ENCODE data around the gene SZRD1. TPM values are rescaled to one million over a fixed set of nuclear protein-coding genes. Genes with fewer than 3 reads are reported as not detected.

Gene SZRD1
- total and polyA plus RNA-seq, 2 of the 4 experiments (the other 2 are of a cell fraction): 119 to 149 TPM

- peak; percentile 30 for DNase-seq
- peak overlapping the region; percentile 37 for H4K91ac ChIP-seq (ENCODE audit: insufficient read depth, low read depth, low read length)
- peak overlapping the region; percentile 67 for H3K4me2 ChIP-seq (ENCODE audit: low read depth, low read length)
- H3K9me3 ChIP-seq (ENCODE audit: control insufficient read depth, insufficient read depth, low read length): no peaks in the 10 kb centered on the region
- peaks cover 54% of the 10 kb centered on the region for H3K9me1 ChIP-seq (ENCODE audit: insufficient read depth, low read length)
- no peak overlapping the region for H2AK9ac ChIP-seq (replicated peaks; ENCODE audit: low read depth, low read length, poor library complexity)
- peak overlapping the region; percentile 62 for H3K9ac ChIP-seq (ENCODE audit: low read depth, low read length)
- H2BK20ac ChIP-seq (ENCODE audit: low read depth, low read length): peak overlapping the region; percentile 35; the same call in 1 of the 2 replicates
- H4K20me1 ChIP-seq (ENCODE audit: insufficient read depth, low read length): peaks cover 76% of the 10 kb centered on the region
- peak overlapping the region in 1 of 2 experiments; percentile 23; a peak in 1 of 4 replicates for H4K8ac ChIP-seq (ENCODE audit: low read depth in 2 of 2, low read length in 2 of 2)
- no TSS peak for BruUV-seq (replicated peaks)
- peak overlapping the region; percentile 51 for H4K5ac ChIP-seq (ENCODE audit: low read depth, low read length)
- H3K23ac ChIP-seq (ENCODE audit: low read depth, low read length): peak overlapping the region; percentile 57; the same call in 1 of the 2 replicates
- dilution Hi-C loops (cut with HindIII; ENCODE audit: low sequenced_read_pairs, unreplicated experiment) (no loop called here), in situ Hi-C loops (cut with MboI; ENCODE audit: low sequenced_read_pairs) (no loop called here), intact Hi-C loops (cut with micrococcal nuclease) (no loop called here)
- peak overlapping the region; percentile 65 for H2AK5ac ChIP-seq (ENCODE audit: low read depth, low read length)
- CTCF ChIA-PET: interaction anchor here (0.6 to 0.9 kb wide), 2 partner anchors 11 to 24 kb away, joined by 3 to 4 read pairs; no protein-coding TSS in a partner anchor
- 73% methylated on average over 2 of the region's 14 CpGs; no CpG with 5 or more reads in 1 of the 2 experiments for WGBS, 2 experiments (ENCODE audit: extremely low coverage in 2 of 2, insufficient read length in 1 of 2)
- peak overlapping the region; percentile 80 for H3K14ac ChIP-seq (replicated peaks; ENCODE audit: low read depth, low read length)
- peak overlapping the region; percentile 59 for H3K18ac ChIP-seq (ENCODE audit: low read depth, low read length)
- peak; percentile 27 for ATAC-seq (ENCODE audit: low read depth)
- peak overlapping the region; percentile 52 for H2BK120ac ChIP-seq (ENCODE audit: low read depth, low read length)
- no peak overlapping the region; the same call in 2 of the 3 replicates for H2BK15ac ChIP-seq (ENCODE audit: low read depth, low read length)
- no peak overlapping the region for H2AFZ ChIP-seq (replicated peaks; ENCODE audit: low read length, poor library complexity)
- peaks cover 28% of the 10 kb centered on the region for H3K4me1 ChIP-seq (ENCODE audit: control insufficient read depth, insufficient read depth, low read length)
- H2BK5ac ChIP-seq (ENCODE audit: low read depth, low read length, poor library complexity, severe bottlenecking): peak overlapping the region; percentile 67
- peaks cover 20 to 80% of the 10 kb centered on the region in 2 experiments for H3K79me1 ChIP-seq (ENCODE audit: low read depth in 1 of 2, low read length in 2 of 2)
- POLR2A ChIA-PET (ENCODE audit: unreplicated experiment): no interaction called here
- peak overlapping the region; percentile 47 for H3K4ac ChIP-seq (ENCODE audit: low read depth, low read length)
- peak overlapping the region; percentile 43; the same call in 1 of the 2 replicates for H3K56ac ChIP-seq (ENCODE audit: extremely low read depth, insufficient read depth, low read length)
- H3K36me3 ChIP-seq (ENCODE audit: control insufficient read depth, insufficient read depth, low read length): no peaks in the 10 kb centered on the region
- H3K27me3 ChIP-seq (ENCODE audit: control insufficient read depth, insufficient read depth, low read length): no peaks in the 10 kb centered on the region
- H3K27ac ChIP-seq (ENCODE audit: insufficient read depth, low read length): peak overlapping the region; percentile 73
- peak overlapping the region; percentile 28 for H3K4me3 ChIP-seq (ENCODE audit: insufficient read depth, low read depth, low read length)
- TF ChIP-seq ELK1 (IDR thresholded peaks at IDR 0.05; ENCODE audit: borderline replicate concordance, low read depth, low read length): no peak
- TF ChIP-seq POLR2A (IDR thresholded peaks at IDR 0.05; ENCODE audit: low read depth, low read length): no peak
- TF ChIP-seq MXI1 (IDR thresholded peaks at IDR 0.05; ENCODE audit: borderline replicate concordance, low read depth, low read length): no peak
- no peak for TF ChIP-seq MAFK (IDR thresholded peaks at IDR 0.05; ENCODE audit: low read depth, low read length)
- no peak for TF ChIP-seq NFE2L2 (IDR thresholded peaks at IDR 0.05; ENCODE audit: low read depth, low read length)
- TF ChIP-seq CEBPB (IDR thresholded peaks at IDR 0.05; ENCODE audit: low read depth, low read length): no peak
- no peak for TF ChIP-seq FOS (IDR thresholded peaks at IDR 0.05; ENCODE audit: low read depth, low read length)
- no peak for TF ChIP-seq RFX5 (IDR thresholded peaks at IDR 0.05; ENCODE audit: low read depth, low read length)
- no peak for TF ChIP-seq MAZ (IDR thresholded peaks at IDR 0.05; ENCODE audit: borderline replicate concordance, low read depth, low read length)
- no peak for TF ChIP-seq RCOR1 (IDR thresholded peaks at IDR 0.05; ENCODE audit: insufficient replicate concordance, low read length)
- no peak for TF ChIP-seq SMC3 (IDR thresholded peaks at IDR 0.05; ENCODE audit: low read depth, low read length)
- no peak for TF ChIP-seq USF2 (IDR thresholded peaks at IDR 0.05; ENCODE audit: low read depth, low read length)
- TF ChIP-seq CHD1 (IDR thresholded peaks at IDR 0.05; ENCODE audit: low read depth, low read length): no peak
- TF ChIP-seq BHLHE40 (IDR thresholded peaks at IDR 0.05; ENCODE audit: low read depth, low read length): no peak
Observed at GRCh38 chr1:16387201-16388188, 20.5 kb downstream of the SZRD1 start.

Measured in IMR-90 (cell line).